Astrocyte (in vitro differentiated cells and primary cell): ENCODE data around the gene STK32B. TPM values are rescaled to one million over a fixed set of nuclear protein-coding genes. Genes with fewer than 3 reads are reported as not detected.

Source experiments
- DNase-seq: peaks from one replicate; pipeline ENCODE4 v3.0.0-alpha.2; 2010; ENCODE audit warnings: low read depth
- FAIRE-seq: peaks from 2 replicates; lab custom pipeline; 2011; peaks lifted over from hg19 to GRCh38; lab: Jason Lieb, UNC
- H2AFZ ChIP-seq: 2 replicates; pipeline ENCODE4 v1.6.0; 2012; ENCODE audit warnings: low read depth, low read length, inconsistent platforms
- H3K27ac ChIP-seq: 2 replicates; pipeline ENCODE4 v1.5.1; 2011; ENCODE audit warnings: low read depth, low read length, inconsistent platforms
- H3K27me3 ChIP-seq: 2 replicates; pipeline ENCODE4 v1.6.0; 2011; ENCODE audit warnings: low read length, inconsistent platforms; ENCODE audit not compliant: insufficient read depth
- H3K36me3 ChIP-seq: 2 replicates; pipeline ENCODE4 v1.5.1; 2011; ENCODE audit warnings: low read length, inconsistent platforms; ENCODE audit not compliant: insufficient read depth
- H3K4me1 ChIP-seq: 2 replicates; pipeline ENCODE4 v1.5.1; 2011; ENCODE audit warnings: low read length, inconsistent platforms; ENCODE audit not compliant: insufficient read depth
- H3K4me2 ChIP-seq: 2 replicates; pipeline ENCODE4 v1.6.0; 2012; ENCODE audit warnings: low read length, inconsistent platforms
- H3K4me3 ChIP-seq: 2 replicates; pipeline ENCODE4 v1.5.1; 2011; ENCODE audit warnings: low read depth, mild to moderate bottlenecking, low read length, inconsistent platforms; ENCODE audit not compliant: insufficient read depth
- H3K79me2 ChIP-seq: 2 replicates; pipeline ENCODE4 v1.6.0; 2012; ENCODE audit warnings: mild to moderate bottlenecking, low read length, inconsistent platforms; ENCODE audit not compliant: insufficient read depth
- H3K9ac ChIP-seq: 2 replicates; pipeline ENCODE4 v1.6.0; 2012; ENCODE audit warnings: mild to moderate bottlenecking, low read length, inconsistent platforms
- H3K9me3 ChIP-seq: 2 replicates; pipeline ENCODE4 v1.5.1; 2012; ENCODE audit warnings: low read depth, mild to moderate bottlenecking, low read length, inconsistent platforms; ENCODE audit not compliant: insufficient read depth
- H4K20me1 ChIP-seq: 2 replicates; pipeline ENCODE4 v1.6.0; 2012; ENCODE audit warnings: low read length, inconsistent platforms; ENCODE audit not compliant: insufficient read depth
- H3K27ac Mint-ChIP-seq: one replicate; pipeline ENCODE4 v1.8.0; 2021; ENCODE audit warnings: mild to moderate bottlenecking, mixed read lengths; ENCODE audit not compliant: unreplicated experiment
- H3K27me3 Mint-ChIP-seq: one replicate; pipeline ENCODE4 v1.8.0; 2021; ENCODE audit warnings: low read depth, mixed read lengths; ENCODE audit not compliant: unreplicated experiment
- H3K36me3 Mint-ChIP-seq: one replicate; pipeline ENCODE4 v1.8.0; 2021; ENCODE audit warnings: low read depth, mixed read lengths; ENCODE audit not compliant: unreplicated experiment
- H3K4me1 Mint-ChIP-seq: one replicate; pipeline ENCODE4 v1.8.0; 2021; ENCODE audit warnings: low read depth, mixed read lengths; ENCODE audit not compliant: unreplicated experiment
- H3K4me3 Mint-ChIP-seq: one replicate; pipeline ENCODE4 v1.8.0; 2021; ENCODE audit warnings: mild to moderate bottlenecking, moderate library complexity, mixed read lengths; ENCODE audit not compliant: unreplicated experiment
- H3K9me3 Mint-ChIP-seq: one replicate; pipeline ENCODE4 v1.8.0; 2021; ENCODE audit warnings: mild to moderate bottlenecking, mixed read lengths; ENCODE audit not compliant: unreplicated experiment
- EZH2 ChIP-seq: IDR thresholded peaks from 2 replicates; pipeline ENCODE4 v1.6.1; 2012; ENCODE audit warnings: mild to moderate bottlenecking, low read length, inconsistent platforms; ENCODE audit not compliant: insufficient read depth
- total RNA-seq: library from RNA; stranded (reverse); gene quantifications from 2 replicates; pipeline ENCODE4 v1.2.1, GENCODE V29; 2021
- TF ChIP-seq, protein P1 (sequence below): IDR thresholded peaks from 2 replicates; pipeline ENCODE4 v1.5.1; 2011; ENCODE audit warnings: low read depth, mild to moderate bottlenecking, inconsistent platforms, low read length, moderate library complexity; ENCODE audit not compliant: insufficient read depth

The STK32B gene
- total RNA-seq, 1 donor from 2014 or later: 2.9 TPM

DNA sequence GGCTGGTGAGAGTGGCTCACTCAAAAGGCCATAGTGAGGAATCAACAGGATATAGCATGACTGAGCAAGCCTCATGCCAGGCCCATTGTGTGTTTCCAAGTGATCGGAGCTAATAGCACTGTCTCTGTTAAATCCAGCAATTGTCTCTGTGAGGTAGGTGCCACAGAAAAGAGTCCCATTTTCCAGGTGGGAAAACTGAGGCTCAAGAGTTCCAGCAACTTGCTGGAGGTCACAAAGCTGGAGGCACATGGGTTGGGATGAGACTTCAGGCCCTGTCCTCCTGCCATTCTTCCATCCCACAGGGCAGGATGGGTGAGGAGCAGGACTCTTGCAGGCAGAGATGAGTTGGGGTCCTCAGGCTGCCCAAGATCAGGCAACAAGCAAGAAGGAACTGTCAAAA, 30.9 kb upstream of the STK32B start:
- peaks cover 42% of the 10 kb centered on the region for H3K27me3 Mint-ChIP-seq
- H3K4me1 Mint-ChIP-seq: peaks cover 1% of the 10 kb centered on the region
- H3K4me1 ChIP-seq: peaks cover 9% of the 10 kb centered on the region
- DNase-seq (no peak), FAIRE-seq (no peak)
- H3K79me2 ChIP-seq: no peaks in the 10 kb centered on the region
- peaks cover 3% of the 10 kb centered on the region for H3K36me3 Mint-ChIP-seq
- no peak overlapping the region for H3K9ac ChIP-seq
- no peaks in the 10 kb centered on the region for H4K20me1 ChIP-seq
- H3K4me2 ChIP-seq: no peak overlapping the region
- peaks cover 13% of the 10 kb centered on the region for H3K9me3 Mint-ChIP-seq
- no peak overlapping the region for H3K27ac Mint-ChIP-seq
- no peaks in the 10 kb centered on the region for H3K9me3 ChIP-seq
- H3K27me3 ChIP-seq: peaks cover 2% of the 10 kb centered on the region
- H3K4me3 Mint-ChIP-seq: no peak overlapping the region
- no peak overlapping the region for H2AFZ ChIP-seq
- H3K4me3 ChIP-seq: no peak overlapping the region
- no peak overlapping the region for H3K27ac ChIP-seq
- TF ChIP-seq EZH2: no peak
- TF ChIP-seq, protein P1, sequence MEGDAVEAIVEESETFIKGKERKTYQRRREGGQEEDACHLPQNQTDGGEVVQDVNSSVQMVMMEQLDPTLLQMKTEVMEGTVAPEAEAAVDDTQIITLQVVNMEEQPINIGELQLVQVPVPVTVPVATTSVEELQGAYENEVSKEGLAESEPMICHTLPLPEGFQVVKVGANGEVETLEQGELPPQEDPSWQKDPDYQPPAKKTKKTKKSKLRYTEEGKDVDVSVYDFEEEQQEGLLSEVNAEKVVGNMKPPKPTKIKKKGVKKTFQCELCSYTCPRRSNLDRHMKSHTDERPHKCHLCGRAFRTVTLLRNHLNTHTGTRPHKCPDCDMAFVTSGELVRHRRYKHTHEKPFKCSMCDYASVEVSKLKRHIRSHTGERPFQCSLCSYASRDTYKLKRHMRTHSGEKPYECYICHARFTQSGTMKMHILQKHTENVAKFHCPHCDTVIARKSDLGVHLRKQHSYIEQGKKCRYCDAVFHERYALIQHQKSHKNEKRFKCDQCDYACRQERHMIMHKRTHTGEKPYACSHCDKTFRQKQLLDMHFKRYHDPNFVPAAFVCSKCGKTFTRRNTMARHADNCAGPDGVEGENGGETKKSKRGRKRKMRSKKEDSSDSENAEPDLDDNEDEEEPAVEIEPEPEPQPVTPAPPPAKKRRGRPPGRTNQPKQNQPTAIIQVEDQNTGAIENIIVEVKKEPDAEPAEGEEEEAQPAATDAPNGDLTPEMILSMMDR: no peak
- H3K36me3 ChIP-seq: no peaks in the 10 kb centered on the region

DNA sequence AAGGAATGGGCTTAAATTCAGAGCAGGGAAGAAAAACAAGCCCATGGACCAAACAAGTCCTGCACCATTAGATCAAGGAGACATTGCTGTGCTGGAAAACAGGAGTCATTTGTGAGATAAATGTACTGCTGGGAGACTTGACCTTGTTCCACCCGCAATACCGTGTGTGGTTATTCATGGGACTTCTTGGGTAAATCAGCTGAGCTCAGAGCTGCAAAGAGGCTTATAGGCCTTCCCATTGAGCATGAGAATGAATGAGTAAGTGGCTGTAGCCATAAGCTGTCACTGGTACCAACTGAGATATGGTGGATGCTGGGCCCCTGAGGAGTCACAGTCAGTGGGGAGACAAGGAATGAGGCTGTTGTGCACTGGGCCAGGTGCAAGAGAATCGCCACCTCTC, 29.7 kb upstream of the STK32B start:
- Mint-ChIP-seq H3K9me3 (peaks cover 13% of the 10 kb centered on the region), H3K4me3 (no peak overlapping the region), H3K36me3 (peaks cover 3% of the 10 kb centered on the region), H3K27ac (no peak overlapping the region), H3K4me1 (peaks cover 1% of the 10 kb centered on the region), H3K27me3 (peaks cover 43% of the 10 kb centered on the region)
- no peaks in the 10 kb centered on the region for H3K79me2 ChIP-seq
- FAIRE-seq (no peak), DNase-seq (no peak)
- peaks cover 9% of the 10 kb centered on the region for H3K4me1 ChIP-seq
- H3K4me2 ChIP-seq: no peak overlapping the region
- H2AFZ ChIP-seq: no peak overlapping the region
- no peak overlapping the region for H3K27ac ChIP-seq
- TF ChIP-seq, protein P1: no peak
- H3K9ac ChIP-seq: no peak overlapping the region
- no peaks in the 10 kb centered on the region for H3K36me3 ChIP-seq
- H3K9me3 ChIP-seq: no peaks in the 10 kb centered on the region
- peaks cover 3% of the 10 kb centered on the region for H3K27me3 ChIP-seq
- H3K4me3 ChIP-seq: no peak overlapping the region
- no peaks in the 10 kb centered on the region for H4K20me1 ChIP-seq

DNA sequence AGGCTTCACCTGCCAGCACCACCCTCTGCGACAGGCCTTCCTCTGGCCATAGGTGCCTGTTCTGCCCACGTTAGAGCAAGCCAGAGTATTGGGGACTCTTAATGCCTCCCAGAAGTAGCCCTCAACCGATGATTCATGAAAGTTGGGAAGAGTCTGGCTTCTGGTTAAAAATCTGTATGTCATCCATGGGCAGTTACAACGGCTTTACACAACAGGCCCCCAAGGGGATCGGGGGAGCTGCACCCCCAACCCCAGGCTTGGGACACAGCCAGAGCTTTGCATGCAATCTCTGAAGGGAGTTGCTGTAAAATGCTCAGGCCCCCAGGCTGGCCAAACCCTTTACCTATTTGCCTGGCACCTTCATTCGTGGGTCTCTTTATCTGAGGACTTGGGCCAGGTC, 26.6 kb upstream of the STK32B start:
- DNase-seq (no peak), FAIRE-seq (no peak)
- no peak overlapping the region for H3K27ac ChIP-seq
- no peaks in the 10 kb centered on the region for H3K9me3 ChIP-seq
- H3K4me1 ChIP-seq: peaks cover 2% of the 10 kb centered on the region
- no peak overlapping the region for H3K27ac Mint-ChIP-seq
- H2AFZ ChIP-seq: no peak overlapping the region
- peaks cover 13% of the 10 kb centered on the region for H3K9me3 Mint-ChIP-seq
- peaks cover 3% of the 10 kb centered on the region for H3K36me3 Mint-ChIP-seq
- H3K9ac ChIP-seq: no peak overlapping the region
- H3K27me3 ChIP-seq: peaks cover 3% of the 10 kb centered on the region
- no peak overlapping the region for H3K4me3 ChIP-seq
- peaks cover 3% of the 10 kb centered on the region for H3K4me1 Mint-ChIP-seq
- H3K4me2 ChIP-seq: no peak overlapping the region
- H4K20me1 ChIP-seq: no peaks in the 10 kb centered on the region
- TF ChIP-seq, protein P1: no peak
- TF ChIP-seq EZH2: no peak
- no peak overlapping the region for H3K4me3 Mint-ChIP-seq
- peaks cover 54% of the 10 kb centered on the region for H3K27me3 Mint-ChIP-seq
- H3K79me2 ChIP-seq: no peaks in the 10 kb centered on the region
- no peaks in the 10 kb centered on the region for H3K36me3 ChIP-seq
